PC-9 (cell line): Measurements from ENCODE around the gene FAM90A1.
"Not testable (repeated sequence)": the region's sequence is repeated elsewhere in the genome, so short reads cannot be mapped to it uniquely, and the experiment has no call there.

ENCODE experiments used
- CTCF ChIP-seq: fragments of 200-600 bp; sonication (generic); conservative IDR thresholded peaks from 2 replicates; pipeline ENCODE4 v1.6.1; 2017; ENCODE audit warnings: mixed run types, antibody characterized with exemption, mild to moderate bottlenecking, moderate library complexity
- EZH2 ChIP-seq: fragments of 200-600 bp; sonication (generic); IDR thresholded peaks from 2 replicates; pipeline ENCODE4 v1.8.0; 2017; ENCODE audit warnings: antibody characterized with exemption, low read depth

GRCh38 chr12:8241917-8242621 is 14.7 kb upstream of the FAM90A1 start:
- not testable (repeated sequence) for TF ChIP-seq EZH2, CTCF
